SK-N-SH (cell line): Measurements from ENCODE around the gene SAPCD2. TPM values are rescaled to one million over a fixed set of nuclear protein-coding genes. Genes with fewer than 3 reads are reported as not detected.

Source experiments
- CTCF ChIA-PET: fragments of 300-600, 350-600 bp; formaldehyde crosslinking; extraction: SDS; loops from one replicate; lab custom pipeline; 2021; lab: Yijun Ruan, JAX
- POLR2A ChIA-PET: fragments of 350-600 bp; sonication (Branson Sonifier 250); formaldehyde crosslinking; extraction: SDS; loops from one replicate; lab custom pipeline; 2020; ENCODE audit warnings: antibody characterized with exemption, inconsistent platforms; lab: Yijun Ruan, JAX
- DNase-seq: peaks from one replicate; pipeline ENCODE4 v3.0.0; 2012
- H2AFZ ChIP-seq: fragments of 200-600 bp; sonication (generic); 2 replicates; pipeline ENCODE4 v1.8.1; 2016; ENCODE audit warnings: antibody characterized with exemption, mild to moderate bottlenecking, low read depth
- H3F3A ChIP-seq: fragments of 200-600 bp; sonication (generic); replicated peaks from 2 replicates; pipeline ENCODE3; 2016; ENCODE audit warnings: antibody characterized with exemption, mild to moderate bottlenecking; ENCODE audit not compliant: insufficient read depth
- H3K27ac ChIP-seq, 2 experiments: fragments of 200-500 bp in 1 of 2; fragments of 200-600 bp in 1 of 2; sonication (Bioruptor generic) in 1 of 2; sonication (generic), shearing (Covaris generic) in 1 of 2; 2 replicates each; pipeline versions ENCODE4 v1.5.1 to v1.6.1; 2014 to 2016; ENCODE audit warnings: low read depth in 2 of 2, inconsistent platforms in 1 of 2, low read length in 1 of 2, mild to moderate bottlenecking in 1 of 2, mixed read lengths in 1 of 2
- H3K27me3 ChIP-seq: fragments of 200-600 bp; sonication (generic), shearing (Covaris generic); 2 replicates; pipeline ENCODE4 v1.6.1; 2016; ENCODE audit warnings: mixed run types; ENCODE audit not compliant: insufficient read depth
- H3K36me3 ChIP-seq, 2 experiments: fragments of 200-500 bp in 1 of 2; fragments of 200-600 bp in 1 of 2; sonication (Bioruptor generic) in 1 of 2; sonication (generic) in 1 of 2; replicated peaks in 1 of 2; 2 replicates each; pipeline versions ENCODE3 to v1.5.1; 2014 to 2016; ENCODE audit warnings: low read length in 1 of 2, mild to moderate bottlenecking in 1 of 2; ENCODE audit not compliant: insufficient read depth in 2 of 2, control insufficient read depth in 1 of 2
- H3K4me1 ChIP-seq, 2 experiments: fragments of 200-500 bp in 1 of 2; fragments of 200-600 bp in 1 of 2; sonication (Bioruptor generic) in 1 of 2; sonication (generic), shearing (Covaris generic) in 1 of 2; 2 replicates each; pipeline versions ENCODE4 v1.5.1 to v1.6.1; 2014 to 2016; ENCODE audit warnings: low read depth in 1 of 2, low read length in 1 of 2, mixed run types in 1 of 2; ENCODE audit not compliant: insufficient read depth in 2 of 2, control insufficient read depth in 1 of 2
- H3K4me2 ChIP-seq: fragments of 200-600 bp; sonication (generic), shearing (Covaris generic); 2 replicates; pipeline ENCODE4 v1.6.1; 2017; ENCODE audit warnings: mixed run types
- H3K4me3 ChIP-seq, 2 experiments: fragments of 200-500 bp in 1 of 2; fragments of 200-600 bp in 1 of 2; sonication (Bioruptor generic) in 1 of 2; sonication (generic), shearing (Covaris generic) in 1 of 2; 2 replicates each; pipeline versions ENCODE4 v1.5.1 to v1.8.1; 2014 to 2016; ENCODE audit warnings: low read depth in 2 of 2, inconsistent platforms in 1 of 2, low read length in 1 of 2, mild to moderate bottlenecking in 1 of 2, mixed read lengths in 1 of 2, moderate library complexity in 1 of 2
- H3K79me2 ChIP-seq: fragments of 200-600 bp; sonication (generic); 2 replicates; pipeline ENCODE4 v1.8.1; 2017; ENCODE audit warnings: mild to moderate bottlenecking; ENCODE audit not compliant: insufficient read depth
- H3K9ac ChIP-seq: fragments of 200-600 bp; sonication (generic); 2 replicates; pipeline ENCODE4 v1.6.1; 2017; ENCODE audit warnings: mixed run types
- H3K9me2 ChIP-seq: fragments of 200-600 bp; sonication (generic); 2 replicates; pipeline ENCODE4 v1.6.1; 2017; ENCODE audit warnings: mixed run types
- H3K9me3 ChIP-seq: fragments of 200-600 bp; sonication (generic); 2 replicates; pipeline ENCODE4 v1.6.1; 2017; ENCODE audit warnings: mixed run types, mild to moderate bottlenecking, moderate library complexity
- H4K20me1 ChIP-seq: fragments of 200-600 bp; sonication (generic); 2 replicates; pipeline ENCODE4 v1.6.1; 2017; ENCODE audit warnings: mild to moderate bottlenecking, mixed run types; ENCODE audit not compliant: insufficient read depth
- EZH2phosphoT487 ChIP-seq: fragments of 200-600 bp; sonication (generic); IDR thresholded peaks from 2 replicates; pipeline ENCODE4 v1.6.1; 2017; ENCODE audit warnings: low read depth, mixed run types, mild to moderate bottlenecking, antibody characterized with exemption, moderate library complexity, borderline replicate concordance
- FOXJ3 ChIP-seq: sonication (generic); formaldehyde crosslinking; IDR thresholded peaks from 2 replicates; pipeline ENCODE4 v1.5.1; 2020; ENCODE audit warnings: mild to moderate bottlenecking, missing genetic modification reagents
- GABPA ChIP-seq: IDR thresholded peaks from 2 replicates; pipeline ENCODE4 v1.4.0; 2012; ENCODE audit warnings: low read depth, mild to moderate bottlenecking
- GATA2 ChIP-seq: sonication (generic); formaldehyde crosslinking; IDR thresholded peaks from 2 replicates; pipeline ENCODE4 v1.5.0; 2020; ENCODE audit warnings: mild to moderate bottlenecking, missing genetic modification reagents
- MAX ChIP-seq: IDR thresholded peaks from 2 replicates; pipeline ENCODE4 v1.4.0; 2012; ENCODE audit warnings: low read depth
- PBX3 ChIP-seq: IDR thresholded peaks from 2 replicates; pipeline ENCODE4; 2012
- POLR2AphosphoS5 ChIP-seq: IDR thresholded peaks from 2 replicates; pipeline ENCODE4 v1.6.1; 2012; ENCODE audit warnings: low read depth, low read length
- RCOR1 ChIP-seq: fragments of 150-350 bp; IDR thresholded peaks from 2 replicates; pipeline ENCODE4 v1.6.1; 2017; ENCODE audit warnings: antibody characterized with exemption, low read length
- REST ChIP-seq: IDR thresholded peaks from 2 replicates; pipeline ENCODE4 v1.6.1; 2012; ENCODE audit warnings: mild to moderate bottlenecking, low read depth, low read length, moderate library complexity
- ZBTB33 ChIP-seq: IDR thresholded peaks from 2 replicates; pipeline ENCODE4 v1.4.0; 2012; ENCODE audit warnings: low read depth, borderline replicate concordance
- WGBS: methylation state at CpG from one replicate; pipeline ENCODE4 v1.1.6; 2017; ENCODE audit warnings: low lambda C conversion rate; 5-methylcytosine and 5-hydroxymethylcytosine counted together
- polyA plus RNA-seq, 3 experiments: library from polyadenylated mRNA; depleted of rRNA; stranded (reverse); fragments of >200 nt; gene quantifications; 2 replicates each; pipeline ENCODE4 v1.2.3, GENCODE V29; 2012

Gene SAPCD2
- polyA plus RNA-seq, 1 of the 3 experiments (the other 2 are of a cell fraction) = 6.0 TPM

- Histone ChIP-seq H3K9me2 (no peaks in the 10 kb centered on the region), H3K9ac (no peak overlapping the region), H3K27ac (no peak overlapping the region), H3K27me3 (no peaks in the 10 kb centered on the region)
- DNase-seq = no peak
- 95% methylated on average over 8 of the region's 27 CpGs for WGBS
- TF ChIP-seq MAX (no peak), PBX3 (no peak), GATA2 (CRISPR knock-in tag) (no peak), EZH2phosphoT487 (no peak), RCOR1 (no peak), POLR2AphosphoS5 (no peak), REST (no peak), FOXJ3 (no peak), ZBTB33 (no peak), GABPA (no peak)
- TF ChIP-seq, all 33 proteins: peak for 0
- no peaks in the 10 kb centered on the region for H3K79me2 ChIP-seq
- CTCF ChIA-PET = interaction anchor here (1.1 to 2.9 kb wide), 3 partner anchors 40 to 129 kb away, joined by 3 to 11 read pairs (median 4); partner anchors contain the start of gene NPDC1
- H3F3A ChIP-seq = peaks cover 5% of the 10 kb centered on the region
- peaks cover 15 to 75% of the 10 kb centered on the region in 2 experiments for H3K36me3 ChIP-seq
- no peak overlapping the region for H3K4me2 ChIP-seq
- POLR2A ChIA-PET = interaction anchor here (1.2 kb wide), 1 partner anchor 120 kb away, joined by 5 read pairs; the partner anchor contains the start of gene RNF224
- no peak overlapping the region for H3K4me3 ChIP-seq
- H3K9me3 ChIP-seq = no peaks in the 10 kb centered on the region
- no peaks in the 10 kb centered on the region for H4K20me1 ChIP-seq
- no peaks in the 10 kb centered on the region for H3K4me1 ChIP-seq
- no peak overlapping the region for H2AFZ ChIP-seq
Observed at GRCh38 chr9:137107312-137107921, 37.1 kb upstream of the SAPCD2 start.
